Karpas-422 (cell line): Measurements from ENCODE around the gene GTPBP3. TPM values are rescaled to one million over a fixed set of nuclear protein-coding genes. Genes with fewer than 3 reads are reported as not detected.

Source experiments
- DNase-seq: peaks from one replicate; pipeline ENCODE4 v3.0.0-alpha.2; 2015
- H2AFZ ChIP-seq: fragments of 200-600 bp; sonication (generic); 2 replicates; pipeline ENCODE4 v1.6.1; 2014; ENCODE audit warnings: antibody characterized with exemption, low read length, mixed read lengths
- H3K27ac ChIP-seq: fragments of 200-600 bp; sonication (generic); 2 replicates; pipeline ENCODE4 v1.5.1; 2014; ENCODE audit warnings: mild to moderate bottlenecking, low read length, moderate library complexity
- H3K27me3 ChIP-seq: fragments of 200-600 bp; sonication (generic); 2 replicates; pipeline ENCODE4 v1.6.1; 2014; ENCODE audit warnings: low read length, mixed read lengths
- H3K36me3 ChIP-seq: fragments of 200-600 bp; sonication (generic); 2 replicates; pipeline ENCODE4 v1.6.1; 2014; ENCODE audit warnings: low read length, mixed read lengths; ENCODE audit not compliant: insufficient read depth
- H3K4me1 ChIP-seq: fragments of 200-600 bp; sonication (generic); 2 replicates; pipeline ENCODE4 v1.6.1; 2014; ENCODE audit warnings: mild to moderate bottlenecking, low read length, mixed read lengths
- H3K4me2 ChIP-seq: fragments of 200-600 bp; sonication (generic); 2 replicates; pipeline ENCODE4 v1.6.1; 2014; ENCODE audit warnings: low read length, low read depth, mild to moderate bottlenecking; ENCODE audit not compliant: poor library complexity, severe bottlenecking
- H3K4me3 ChIP-seq: fragments of 200-600 bp; sonication (generic); 2 replicates; pipeline ENCODE4 v1.5.1; 2014; ENCODE audit warnings: mild to moderate bottlenecking, antibody characterized with exemption, low read length, mixed read lengths
- H3K79me2 ChIP-seq: fragments of 200-600 bp; sonication (generic); 2 replicates; pipeline ENCODE4 v1.6.1; 2014; ENCODE audit warnings: mild to moderate bottlenecking, low read length, mixed read lengths
- H3K9ac ChIP-seq: fragments of 200-600 bp; sonication (generic); 2 replicates; pipeline ENCODE4 v1.6.0; 2014; ENCODE audit warnings: low read length
- H3K9me2 ChIP-seq: fragments of 200-600 bp; sonication (generic), shearing (Covaris generic); replicated peaks from 2 replicates; pipeline ENCODE4 v1.6.0; 2014; ENCODE audit warnings: mild to moderate bottlenecking, low read length, moderate library complexity; ENCODE audit not compliant: insufficient read depth
- H3K9me3 ChIP-seq: fragments of 300-700, 200-600 bp; sonication (generic); 2 replicates; pipeline ENCODE4 v1.6.1; 2014; ENCODE audit warnings: low read length, mixed read lengths
- H4K20me1 ChIP-seq: fragments of 200-600 bp; sonication (generic); 2 replicates; pipeline ENCODE4 v1.6.1; 2014; ENCODE audit warnings: mild to moderate bottlenecking, antibody characterized with exemption, low read length, low read depth; ENCODE audit not compliant: insufficient read depth
- total RNA-seq: library from RNA; depleted of rRNA; stranded (reverse); fragments of >200 nt; shearing (Covaris generic); gene quantifications from 2 replicates; pipeline ENCODE4 v1.2.3, GENCODE V29; 2014; ENCODE audit warnings: low replicate concordance

The GTPBP3 gene
- total RNA-seq, 1 experiment from 2014 or later: 29.3 TPM

DNA sequence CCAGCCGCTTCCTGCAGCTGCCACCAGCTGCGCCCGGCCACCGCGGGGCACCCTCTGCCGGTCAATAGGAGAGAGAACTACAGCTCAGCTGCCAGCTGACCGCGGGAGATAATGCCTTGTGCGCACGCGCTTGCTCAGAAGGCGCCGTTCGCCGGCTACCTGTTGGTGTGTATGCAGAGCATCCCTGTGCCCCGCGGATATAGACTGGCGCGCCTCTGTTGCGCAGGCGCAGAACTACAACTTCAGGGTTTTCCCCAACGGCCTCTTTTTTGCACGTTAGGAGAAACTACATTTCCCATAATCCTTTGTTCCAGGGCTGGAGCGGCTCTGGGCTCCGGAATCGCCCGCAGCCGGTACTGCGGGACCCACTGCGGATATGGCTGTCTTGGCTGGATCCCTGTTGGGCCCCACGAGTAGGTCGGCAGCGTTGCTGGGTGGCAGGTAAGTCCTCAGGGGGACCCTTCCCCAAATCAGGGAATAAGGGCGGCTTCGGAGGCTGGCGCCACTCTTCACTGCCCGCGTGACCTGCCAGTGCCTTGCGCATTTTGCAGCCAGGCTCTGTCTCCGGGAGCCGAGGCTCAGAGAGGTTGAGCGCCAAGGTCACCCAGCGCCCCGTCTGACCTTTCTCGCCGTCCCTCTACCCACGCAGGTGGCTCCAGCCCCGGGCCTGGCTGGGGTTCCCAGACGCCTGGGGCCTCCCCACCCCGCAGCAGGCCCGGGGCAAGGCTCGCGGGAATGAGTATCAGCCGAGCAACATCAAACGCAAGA lies 31.7 kb upstream of the GTPBP3 start, which contains the start of gene MRPL34:
Gene MRPL34, plus strand, starts transcription at position 356 of the 768 bp plus-strand sequence. Its CDS starts 21 bp downstream, at position 377.
- peaks cover 20% of the 10 kb centered on the region for H3K79me2 ChIP-seq
- H3K9me3 ChIP-seq: no peaks in the 10 kb centered on the region
- H3K4me3 ChIP-seq: peak within 1 kb of the TSS; percentile 88
- H4K20me1 ChIP-seq: peaks cover 18% of the 10 kb centered on the region; the same call in 1 of the 2 replicates
- H3K27me3 ChIP-seq: no peaks in the 10 kb centered on the region
- peak within 1 kb of the TSS; percentile 65 for H2AFZ ChIP-seq
- no peaks in the 10 kb centered on the region for H3K36me3 ChIP-seq
- H3K9ac ChIP-seq: peak within 1 kb of the TSS; percentile 90
- peak within 1 kb of the TSS; percentile 97 for H3K4me2 ChIP-seq
- peak within 1 kb of the TSS; percentile 75 for H3K27ac ChIP-seq
- peaks cover 30% of the 10 kb centered on the region for H3K4me1 ChIP-seq
- H3K9me2 ChIP-seq: no peaks in the 10 kb centered on the region
- peak; percentile 99 for DNase-seq

DNA sequence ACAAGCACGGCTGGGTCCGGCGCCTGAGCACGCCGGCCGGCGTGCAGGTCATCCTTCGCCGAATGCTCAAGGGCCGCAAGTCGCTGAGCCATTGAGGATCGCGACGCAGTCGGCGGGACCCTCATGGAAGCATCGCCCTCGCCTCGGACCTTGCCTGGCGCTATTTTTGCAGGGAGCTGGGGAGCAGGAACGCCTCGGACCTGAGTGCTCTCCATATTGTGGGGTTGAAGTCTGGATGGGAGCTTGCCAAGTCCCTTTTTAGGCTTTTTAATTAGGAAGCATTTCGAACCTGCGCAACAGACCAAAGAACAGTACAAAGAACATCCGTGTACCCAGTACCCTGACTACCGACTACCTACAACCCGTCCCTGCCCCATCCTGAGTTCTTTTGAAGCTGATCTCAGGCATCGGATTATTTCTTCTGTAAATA lies 31.1 kb upstream of the GTPBP3 start:
- peaks cover 32% of the 10 kb centered on the region for H3K4me1 ChIP-seq
- DNase-seq: peak; percentile 68

DNA sequence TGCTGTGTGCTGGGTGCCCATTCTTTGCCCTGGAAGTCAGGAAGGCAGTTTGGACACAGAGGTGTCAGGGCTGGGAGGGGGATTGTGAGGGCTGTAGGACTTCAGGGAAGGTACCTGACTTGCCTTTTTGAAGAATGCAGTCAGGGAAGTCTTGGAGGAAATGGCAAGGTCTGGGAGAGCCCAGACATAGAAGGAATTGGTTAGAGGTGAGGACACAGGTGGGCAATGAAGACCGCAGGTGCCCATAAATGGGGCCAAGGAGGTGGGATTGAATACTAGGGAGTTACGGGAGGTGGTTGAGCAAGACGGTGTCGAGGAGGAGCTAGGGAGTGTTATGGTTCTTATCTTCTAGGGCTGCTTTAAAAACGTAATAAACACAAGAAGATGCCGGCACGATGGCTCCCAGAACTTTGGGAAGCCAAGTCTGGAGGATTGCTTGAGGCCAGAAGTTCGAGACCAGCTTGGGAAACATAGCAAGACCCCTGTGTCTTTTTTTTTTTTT lies 29.4 kb upstream of the GTPBP3 start:
- Histone ChIP-seq H3K9ac (no peak overlapping the region), H3K27ac (no peak overlapping the region), H3K27me3 (no peaks in the 10 kb centered on the region), H3K9me2 (no peaks in the 10 kb centered on the region), H3K9me3 (no peaks in the 10 kb centered on the region), H3K4me1 (peaks cover 21% of the 10 kb centered on the region), H3K4me3 (no peak overlapping the region), H3K79me2 (peaks cover 40% of the 10 kb centered on the region), H2AFZ (no peak overlapping the region), H3K4me2 (no peak overlapping the region), H4K20me1 (peaks cover 31% of the 10 kb centered on the region; the same call in 1 of the 2 replicates), H3K36me3 (no peaks in the 10 kb centered on the region)
- no peak for DNase-seq

More for the DNA sequence above, 31.1 kb upstream of the GTPBP3 start:
- Histone ChIP-seq H4K20me1 (peaks cover 22% of the 10 kb centered on the region; the same call in 1 of the 2 replicates), H3K4me2 (peak overlapping the region; percentile 97), H3K9me3 (no peaks in the 10 kb centered on the region), H3K36me3 (no peaks in the 10 kb centered on the region), H3K9ac (peak overlapping the region; percentile 90), H3K79me2 (peaks cover 26% of the 10 kb centered on the region), H3K27me3 (no peaks in the 10 kb centered on the region), H3K27ac (peak overlapping the region; percentile 75), H2AFZ (peak overlapping the region; percentile 65), H3K4me3 (peak overlapping the region; percentile 88), H3K9me2 (no peaks in the 10 kb centered on the region)

DNA sequence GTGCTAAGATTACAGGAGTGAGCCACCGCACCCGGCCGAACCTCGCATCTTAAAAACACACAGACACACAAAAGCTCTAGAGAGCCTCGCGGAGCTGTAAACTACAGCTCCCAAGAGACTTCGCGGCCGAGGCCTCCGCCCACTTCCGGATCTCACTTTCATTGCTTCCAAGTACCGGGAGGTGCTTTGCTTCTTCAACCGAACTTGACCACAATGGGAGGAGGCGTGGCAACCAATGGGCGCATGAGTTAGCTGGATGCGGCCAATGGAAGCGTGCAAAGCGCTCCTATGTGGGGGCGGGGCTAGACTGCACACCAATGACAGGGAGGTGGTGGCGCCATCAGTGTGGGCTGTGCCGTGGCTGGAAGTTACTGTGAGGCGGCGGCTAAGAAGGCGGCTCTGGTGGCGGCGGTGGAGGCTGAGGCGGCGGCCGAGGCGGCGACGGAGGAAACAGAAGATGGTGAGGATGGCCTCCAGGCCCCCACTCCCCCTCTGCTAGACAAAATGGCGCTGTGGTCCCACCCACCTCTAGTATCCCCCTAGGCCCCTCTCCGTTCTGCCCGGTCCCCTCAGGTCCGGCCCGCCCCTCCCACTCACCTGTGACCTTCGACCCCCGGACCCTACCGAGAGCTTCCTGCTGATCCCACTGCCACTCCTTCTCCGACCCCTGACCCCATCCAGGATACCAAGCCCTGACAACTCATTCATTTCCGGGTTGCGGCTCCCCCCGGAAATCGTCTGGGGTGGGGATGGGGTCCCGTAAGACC lies 28.0 kb upstream of the GTPBP3 start, which contains the start of gene DDA1:
Gene DDA1, plus strand, starts transcription at position 366 of the 767 bp plus-strand sequence. Its CDS starts 92 bp downstream, at position 458.
- H3K4me1 ChIP-seq: peaks cover 18% of the 10 kb centered on the region
- H2AFZ ChIP-seq: no peak within 1 kb of the TSS
- no peaks in the 10 kb centered on the region for H3K27me3 ChIP-seq

DNA sequence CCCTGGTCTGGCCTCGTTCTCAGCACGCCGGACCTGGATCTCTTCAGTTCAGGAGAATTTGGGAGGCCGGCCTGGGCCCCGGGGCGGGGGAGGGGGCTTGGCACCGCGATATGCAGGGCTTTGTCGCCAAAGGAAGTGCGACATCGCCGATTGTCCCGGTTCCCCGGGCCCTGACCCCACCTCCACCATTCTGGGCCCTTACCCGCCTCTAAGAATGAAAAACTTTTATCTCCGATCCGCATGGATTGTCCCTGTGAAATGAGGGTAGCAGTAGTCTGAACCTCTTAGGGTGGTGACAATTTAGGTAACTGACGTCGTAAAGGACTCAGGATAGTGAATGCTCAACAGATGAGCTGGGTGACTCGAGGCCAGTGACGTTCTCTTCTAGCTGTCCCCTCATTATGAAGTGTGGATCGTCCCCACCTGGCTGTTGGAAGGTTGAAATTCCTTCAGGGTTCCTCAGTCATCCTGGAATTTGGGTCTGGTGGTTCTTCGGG lies 27.3 kb upstream of the GTPBP3 start:
- Histone ChIP-seq H2AFZ (no peak overlapping the region), H3K36me3 (peaks cover 13% of the 10 kb centered on the region), H3K27me3 (no peaks in the 10 kb centered on the region), H4K20me1 (peaks cover 20% of the 10 kb centered on the region; the same call in 1 of the 2 replicates), H3K4me1 (peaks cover 18% of the 10 kb centered on the region), H3K9me3 (no peaks in the 10 kb centered on the region), H3K79me2 (peaks cover 40% of the 10 kb centered on the region), H3K9me2 (no peaks in the 10 kb centered on the region), H3K4me3 (peak overlapping the region; percentile 97), H3K27ac (peak overlapping the region; percentile 43; the same call in 1 of the 2 replicates), H3K4me2 (peak overlapping the region; percentile 83), H3K9ac (peak overlapping the region; percentile 96)
- DNase-seq: no peak

More for the DNA sequence above, 28.0 kb upstream of the GTPBP3 start, which contains the start of gene DDA1:
- peaks cover 40% of the 10 kb centered on the region for H3K79me2 ChIP-seq
- H4K20me1 ChIP-seq: peaks cover 22% of the 10 kb centered on the region; the same call in 1 of the 2 replicates
- H3K27ac ChIP-seq: peak within 1 kb of the TSS; percentile 43; the same call in 1 of the 2 replicates
- H3K4me3 ChIP-seq: peak within 1 kb of the TSS; percentile 97
- peak within 1 kb of the TSS; percentile 83 for H3K4me2 ChIP-seq
- H3K36me3 ChIP-seq: peaks cover 8% of the 10 kb centered on the region
- H3K9me2 ChIP-seq: no peaks in the 10 kb centered on the region
- H3K9me3 ChIP-seq: no peaks in the 10 kb centered on the region
- DNase-seq: peak; percentile 100
- H3K9ac ChIP-seq: peak within 1 kb of the TSS; percentile 96

DNA sequence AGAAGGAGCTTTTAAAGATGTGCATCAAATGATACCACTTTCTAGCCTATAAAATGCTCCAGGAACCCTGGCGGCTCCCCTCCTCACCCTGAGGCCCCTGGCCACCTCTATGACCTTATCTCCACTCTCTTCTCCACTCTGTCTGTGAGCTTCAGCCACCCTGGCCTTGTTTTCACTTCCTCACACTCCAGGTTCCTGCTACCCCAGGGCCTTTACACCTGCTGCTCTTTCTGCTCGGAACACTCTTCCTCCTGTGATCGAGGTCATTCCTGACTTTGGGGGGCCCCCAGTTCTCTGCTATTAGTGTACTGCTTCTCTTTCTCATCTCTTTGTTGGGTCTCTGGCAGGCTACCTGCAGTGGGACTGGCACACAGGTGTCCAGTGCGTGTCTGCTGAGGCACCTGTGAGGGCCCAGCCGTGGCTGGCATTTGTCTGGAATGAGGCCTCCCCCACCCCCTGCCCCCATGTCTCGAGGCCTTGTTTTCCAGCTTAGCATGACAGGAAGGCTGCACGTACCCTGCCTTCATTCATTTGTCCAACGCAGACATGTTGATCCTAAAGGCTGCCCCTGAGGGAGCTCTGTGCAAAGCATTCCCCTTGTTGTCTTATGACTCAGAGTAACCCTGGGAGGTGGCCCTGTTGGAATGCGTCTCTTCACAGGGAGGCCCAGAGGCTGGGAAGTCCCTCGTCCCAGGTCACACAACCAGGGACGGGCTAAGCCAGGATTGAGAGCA lies 25.7 kb upstream of the GTPBP3 start:
- H3K27ac ChIP-seq: no peak overlapping the region
- no peaks in the 10 kb centered on the region for H3K9me2 ChIP-seq
- no peak overlapping the region for H3K4me2 ChIP-seq
- H2AFZ ChIP-seq: no peak overlapping the region
- peaks cover 13% of the 10 kb centered on the region for H3K36me3 ChIP-seq
- H3K27me3 ChIP-seq: no peaks in the 10 kb centered on the region
- H3K79me2 ChIP-seq: peaks cover 34% of the 10 kb centered on the region
- H3K4me3 ChIP-seq: no peak overlapping the region
- no peak for DNase-seq
- H4K20me1 ChIP-seq: peaks cover 20% of the 10 kb centered on the region; the same call in 1 of the 2 replicates
- peaks cover 11% of the 10 kb centered on the region for H3K4me1 ChIP-seq
- H3K9me3 ChIP-seq: no peaks in the 10 kb centered on the region
- H3K9ac ChIP-seq: no peak overlapping the region

DNA sequence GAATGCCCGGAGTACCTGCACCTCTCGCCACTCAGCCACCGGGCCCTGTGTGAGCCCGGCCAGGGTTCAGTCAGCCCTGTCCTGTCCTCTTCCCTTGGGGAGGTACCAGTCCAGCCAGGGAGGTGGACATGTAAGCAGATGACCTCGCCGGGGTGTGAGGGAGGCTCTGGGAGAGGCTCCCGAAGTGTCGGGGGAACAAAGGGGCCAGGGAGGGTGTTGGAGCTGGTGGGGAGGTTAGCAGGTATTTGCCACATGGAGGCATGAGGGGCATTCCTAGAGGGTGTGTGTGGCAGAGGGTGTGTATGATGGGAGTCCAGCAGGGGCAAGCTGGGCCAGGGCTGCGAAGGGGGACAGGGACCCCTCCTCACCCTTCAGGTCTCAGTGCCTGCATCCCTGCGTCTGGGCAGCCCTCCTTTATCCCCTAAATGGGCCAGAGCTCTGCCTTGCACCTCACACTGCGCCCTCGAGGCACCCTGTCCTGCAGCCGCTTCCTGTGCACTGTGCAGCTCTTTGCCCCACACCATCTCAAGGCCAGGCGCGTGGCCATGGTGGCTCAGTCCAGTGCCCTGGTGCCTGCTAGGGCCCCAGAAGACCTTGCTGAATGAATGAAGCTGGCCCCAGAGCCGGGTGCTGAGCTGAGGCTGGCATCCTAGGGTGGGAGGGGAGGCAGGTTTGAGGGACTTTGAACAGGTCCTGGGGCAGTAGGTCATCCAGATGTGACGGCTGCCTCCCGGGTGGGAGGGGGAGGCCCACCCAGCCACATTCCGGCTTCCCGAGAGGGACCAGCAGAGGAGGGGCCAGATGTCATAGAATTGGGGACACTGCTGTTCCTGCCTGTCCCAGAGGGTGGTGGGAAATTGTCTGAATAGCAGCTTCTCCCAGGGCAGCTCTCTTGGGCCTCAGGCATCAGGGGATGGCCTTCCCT lies 24.9 kb upstream of the GTPBP3 start:
- Histone ChIP-seq H4K20me1 (peaks cover 20% of the 10 kb centered on the region; the same call in 1 of the 2 replicates), H3K4me3 (no peak overlapping the region), H3K4me1 (peaks cover 8% of the 10 kb centered on the region), H3K4me2 (no peak overlapping the region), H3K9me3 (no peaks in the 10 kb centered on the region), H3K79me2 (peaks cover 33% of the 10 kb centered on the region), H2AFZ (no peak overlapping the region), H3K27ac (no peak overlapping the region), H3K27me3 (no peaks in the 10 kb centered on the region), H3K36me3 (peaks cover 13% of the 10 kb centered on the region), H3K9me2 (no peaks in the 10 kb centered on the region), H3K9ac (no peak overlapping the region)
- DNase-seq: no peak
